Measurements from ENCODE around the gene ZFYVE28.

The ZFYVE28 gene

DNA sequence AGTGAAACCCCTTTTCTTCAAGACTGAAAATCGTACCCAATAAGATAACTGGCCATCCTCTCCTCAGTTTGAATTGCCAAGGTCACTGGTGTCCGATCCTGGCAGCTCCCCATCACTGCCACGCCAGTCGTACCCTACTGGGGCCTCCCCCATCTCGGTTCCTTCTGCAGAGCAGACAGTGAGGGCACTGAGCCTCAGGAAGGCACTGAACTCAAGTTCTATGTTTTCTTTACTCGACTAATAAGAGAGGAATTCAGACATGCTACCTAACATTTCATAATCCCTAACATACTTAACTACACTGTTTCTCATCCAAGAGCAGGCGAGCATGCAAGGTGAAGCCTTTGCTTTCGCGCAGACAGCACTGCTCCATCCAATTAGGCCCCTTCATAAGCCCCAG, 23.4 kb downstream of the ZFYVE28 start:
- TF ChIP-seq SIN3A (IDR thresholded peaks at IDR 0.05; ENCODE audit: borderline replicate concordance, insufficient read depth, low read length) (no peak), TAF1 (IDR thresholded peaks at IDR 0.05; ENCODE audit: borderline replicate concordance, insufficient read depth, low read length) (no peak), FOXP2 (optimal IDR thresholded peaks at IDR 0.05; ENCODE audit: borderline replicate concordance, extremely low read depth, extremely low read length, insufficient read depth) (no peak), REST (IDR thresholded peaks at IDR 0.05; ENCODE audit: insufficient read depth in 1 of 2, low read depth in 2 of 2, low read length in 2 of 2) (no peak), POLR2AphosphoS5 (IDR thresholded peaks at IDR 0.05; ENCODE audit: low read depth, low read length) (no peak)

DNA sequence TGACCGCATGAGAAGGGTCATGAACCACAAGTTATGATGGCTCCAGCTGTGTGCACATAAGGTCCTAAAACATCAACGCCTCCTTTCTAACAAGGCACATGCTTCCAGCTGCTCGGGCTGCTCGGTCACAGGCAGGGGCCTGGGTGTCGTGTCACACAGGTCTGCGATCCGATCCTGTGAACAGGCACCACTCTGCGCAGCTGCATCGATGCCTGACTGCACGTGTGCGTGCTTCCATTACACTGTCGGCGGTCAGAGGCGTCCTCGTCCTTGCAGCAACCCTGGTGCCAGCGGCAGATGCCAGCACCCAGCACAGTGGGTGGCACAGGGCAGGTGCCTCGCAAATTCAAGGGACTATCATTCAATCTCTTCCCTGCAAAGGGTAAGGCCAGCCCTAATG, 23.9 kb downstream of the ZFYVE28 start:
- TF ChIP-seq SIN3A (IDR thresholded peaks at IDR 0.05; ENCODE audit: borderline replicate concordance, insufficient read depth, low read length) (no peak), REST (IDR thresholded peaks at IDR 0.05; ENCODE audit: insufficient read depth in 1 of 2, low read depth in 2 of 2, low read length in 2 of 2) (no peak), POLR2AphosphoS5 (IDR thresholded peaks at IDR 0.05; ENCODE audit: low read depth, low read length) (no peak), TAF1 (IDR thresholded peaks at IDR 0.05; ENCODE audit: borderline replicate concordance, insufficient read depth, low read length) (no peak), FOXP2 (optimal IDR thresholded peaks at IDR 0.05; ENCODE audit: borderline replicate concordance, extremely low read depth, extremely low read length, insufficient read depth) (no peak)

- TF ChIP-seq SIN3A (IDR thresholded peaks at IDR 0.05; ENCODE audit: borderline replicate concordance, insufficient read depth, low read length) (no peak), POLR2AphosphoS5 (IDR thresholded peaks at IDR 0.05; ENCODE audit: low read depth, low read length) (no peak), FOXP2 (optimal IDR thresholded peaks at IDR 0.05; ENCODE audit: borderline replicate concordance, extremely low read depth, extremely low read length, insufficient read depth) (no peak), REST (IDR thresholded peaks at IDR 0.05; ENCODE audit: insufficient read depth in 1 of 2, low read depth in 2 of 2, low read length in 2 of 2) (no peak), TAF1 (IDR thresholded peaks at IDR 0.05; ENCODE audit: borderline replicate concordance, insufficient read depth, low read length) (no peak)
Measured at GRCh38 chr4:2393353-2394270, 24.8 kb downstream of the ZFYVE28 start.

DNA sequence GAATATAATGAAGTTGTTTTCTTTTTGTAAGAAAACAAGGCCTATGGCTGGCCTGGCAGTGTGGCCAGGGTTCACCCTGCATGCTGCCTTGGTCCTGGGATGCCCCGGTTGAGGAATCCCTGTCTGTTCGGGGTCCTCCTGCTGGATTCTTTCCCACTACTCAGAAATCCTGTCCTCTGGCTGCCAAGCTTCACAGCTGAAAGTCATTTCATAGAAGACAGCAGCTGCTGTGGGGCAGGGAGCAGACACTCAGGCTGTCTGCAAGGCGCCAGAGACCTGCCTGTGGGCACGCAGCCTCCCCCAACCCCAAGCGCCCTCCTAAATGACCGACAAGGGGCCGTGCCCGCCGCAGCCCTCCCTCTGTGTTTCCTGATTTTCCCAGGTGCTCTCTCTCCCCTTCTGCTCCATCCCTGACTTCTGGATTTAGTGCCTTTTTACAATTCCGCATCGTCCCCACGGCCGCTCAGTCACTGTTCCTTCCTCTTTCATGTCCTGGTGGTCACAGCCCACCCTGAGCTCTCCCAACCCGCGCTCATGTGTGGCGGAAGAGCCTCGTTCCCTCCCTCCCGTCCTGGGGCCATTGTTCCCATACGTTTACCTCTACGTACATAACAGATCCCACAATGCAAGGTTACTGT, 27.5 kb downstream of the ZFYVE28 start:
- TF ChIP-seq FOXP2 (optimal IDR thresholded peaks at IDR 0.05; ENCODE audit: borderline replicate concordance, extremely low read depth, extremely low read length, insufficient read depth), result no peak
- TF ChIP-seq SIN3A (IDR thresholded peaks at IDR 0.05; ENCODE audit: borderline replicate concordance, insufficient read depth, low read length), result no peak

- TF ChIP-seq REST (IDR thresholded peaks at IDR 0.05; ENCODE audit: insufficient read depth in 1 of 2, low read depth in 2 of 2, low read length in 2 of 2), result no peak
- no peak for TF ChIP-seq POLR2AphosphoS5 (IDR thresholded peaks at IDR 0.05; ENCODE audit: low read depth, low read length)
- no peak for TF ChIP-seq TAF1 (IDR thresholded peaks at IDR 0.05; ENCODE audit: borderline replicate concordance, insufficient read depth, low read length)
- TF ChIP-seq FOXP2 (optimal IDR thresholded peaks at IDR 0.05; ENCODE audit: borderline replicate concordance, extremely low read depth, extremely low read length, insufficient read depth), result no peak
- no peak for TF ChIP-seq SIN3A (IDR thresholded peaks at IDR 0.05; ENCODE audit: borderline replicate concordance, insufficient read depth, low read length)
Measured at GRCh38 chr4:2390146-2390545, 28.3 kb downstream of the ZFYVE28 start.
